Mesodermal cell (in vitro differentiated cells): ENCODE measurements around the gene CAMK2D. TPM values are rescaled to one million over a fixed set of nuclear protein-coding genes. Genes with fewer than 3 reads are reported as not detected.
"Not testable (repeated sequence)": the region's sequence is repeated elsewhere in the genome, so short reads cannot be mapped to it uniquely, and the experiment has no call there.

ENCODE experiments used
- H3K27ac ChIP-seq: 2 replicates; pipeline ENCODE4 v1.7.0; 2013; ENCODE audit warnings: mild to moderate bottlenecking, low read depth, low read length, moderate library complexity; ENCODE audit not compliant: severe bottlenecking
- H3K36me3 ChIP-seq: 2 replicates; pipeline ENCODE4 v1.7.1; 2013; ENCODE audit warnings: mild to moderate bottlenecking, low read length, moderate library complexity; ENCODE audit not compliant: control insufficient read depth, insufficient read depth
- H3K4me1 ChIP-seq: one replicate; pipeline ENCODE4 v1.7.1; 2013; ENCODE audit warnings: mild to moderate bottlenecking, low read length; ENCODE audit not compliant: insufficient read depth, control insufficient read depth, poor library complexity, severe bottlenecking
- H3K4me3 ChIP-seq: 2 replicates; pipeline ENCODE4 v1.7.0; 2013; ENCODE audit warnings: low read length, control low read depth, mild to moderate bottlenecking; ENCODE audit not compliant: insufficient read depth, poor library complexity, severe bottlenecking; ENCODE audit errors: extremely low read depth
- H3K9me3 ChIP-seq: 2 replicates; pipeline ENCODE4 v1.7.1; 2013; ENCODE audit warnings: mild to moderate bottlenecking, low read length, moderate library complexity; ENCODE audit not compliant: control insufficient read depth
- WGBS, 2 experiments: methylation state at CpG; one replicate each; pipeline ENCODE4 v1.1.5; 2013; ENCODE audit warnings: missing lambda C conversion rate in 2 of 2; ENCODE audit not compliant: insufficient coverage in 2 of 2; 5-methylcytosine and 5-hydroxymethylcytosine counted together
- polyA plus RNA-seq, 2 experiments: library from polyadenylated mRNA; stranded (reverse); fragments of 50-300 nt; gene quantifications; one replicate each; pipeline ENCODE4 v1.2.3, GENCODE V29; 2013

CAMK2D gene
- 45.2 TPM for polyA plus RNA-seq (2013, experiment 1 of 2)
- 44.2 TPM for polyA plus RNA-seq (2013, experiment 2 of 2)

DNA sequence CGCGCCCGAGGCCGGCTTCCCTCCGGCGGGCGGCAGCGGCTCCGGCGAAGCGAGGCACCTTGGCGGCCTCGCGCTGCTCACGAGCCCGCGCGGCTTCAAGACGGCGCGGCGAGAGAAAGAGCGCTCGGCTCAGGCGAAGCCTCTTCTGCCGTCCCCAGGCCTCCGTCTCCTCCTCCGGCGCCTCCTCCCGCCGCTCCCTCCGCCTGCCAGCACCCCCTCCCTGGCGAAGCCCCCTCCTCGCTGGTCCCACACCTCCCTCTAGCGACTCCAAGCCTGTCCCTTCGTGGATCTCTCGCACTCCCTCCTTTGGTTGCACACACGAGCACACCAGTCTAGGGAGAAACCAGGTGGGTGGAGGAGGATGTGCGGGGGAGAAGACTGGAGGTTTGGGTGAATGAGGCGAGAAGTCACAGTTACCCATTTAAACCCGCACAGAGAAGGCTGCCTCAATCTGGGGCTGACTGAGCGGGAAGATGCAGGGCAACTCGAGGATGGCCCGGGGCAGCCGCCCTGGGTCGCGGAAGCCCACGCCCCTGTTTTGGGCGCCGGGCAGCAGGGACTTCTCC, at the start of gene CAMK2D:
Gene CAMK2D, minus strand, starts transcription at position 119 of the 566 bp plus-strand sequence. CDS start 670 bp downstream, outside the sequence.
- Histone ChIP-seq H3K27ac (peak within 1 kb of the TSS; percentile 96), H3K4me3 (peak within 1 kb of the TSS; percentile 81), H3K4me1 (peaks cover 5% of the 10 kb centered on the region), H3K36me3 (no peaks in the 10 kb centered on the region), H3K9me3 (no peaks in the 10 kb centered on the region)
- WGBS, 2 experiments = 0 to 1% methylated on average over 39 to 41 of the region's 50 CpGs

DNA sequence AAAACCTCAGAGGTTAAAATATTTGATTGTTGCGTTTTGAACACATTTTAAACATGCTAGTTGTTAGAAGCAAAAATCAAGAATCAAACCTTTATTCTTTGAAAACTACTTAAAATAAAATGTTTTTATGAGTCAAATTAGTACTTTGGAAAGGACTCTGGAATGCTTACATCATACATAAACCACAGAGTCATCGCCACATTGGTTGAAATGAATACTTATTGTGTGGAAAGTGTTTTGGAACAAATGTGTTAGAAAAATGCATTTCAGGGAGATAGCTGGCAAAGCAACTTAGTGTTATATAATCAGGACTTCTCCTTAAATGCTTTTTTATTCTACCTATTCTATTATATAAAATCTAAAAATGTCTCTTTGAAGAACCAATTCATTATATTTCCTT, 49.4 kb upstream of the CAMK2D start:
- H3K36me3 ChIP-seq = no peaks in the 10 kb centered on the region
- no CpG with 5 or more reads among the region's 2 CpGs for WGBS, 2 experiments

DNA sequence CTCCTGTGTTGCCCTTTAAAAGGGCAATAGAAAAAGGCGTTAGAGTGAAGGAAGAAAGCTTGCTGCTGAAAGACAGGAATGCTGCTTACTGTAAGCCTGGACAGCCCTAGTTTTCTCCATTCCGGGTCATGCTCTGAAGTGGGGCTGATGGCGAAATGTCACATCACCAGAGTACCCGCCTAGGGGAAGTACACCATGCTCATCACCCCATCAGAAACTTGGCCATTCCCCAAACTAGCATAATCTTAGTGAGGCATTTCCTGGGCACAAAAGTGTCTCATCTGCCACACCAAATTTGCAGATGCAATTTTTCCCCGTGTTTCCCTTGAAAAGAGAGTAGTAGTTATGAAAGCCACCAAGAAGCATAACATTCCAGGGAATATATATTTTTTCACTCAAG, 47.8 kb upstream of the CAMK2D start:
- Histone ChIP-seq H3K36me3 (no peaks in the 10 kb centered on the region), H3K9me3 (no peaks in the 10 kb centered on the region), H3K4me1 (no peaks in the 10 kb centered on the region), H3K27ac (no peak overlapping the region), H3K4me3 (no peak overlapping the region)
- WGBS, 2 experiments = 85 to 87% methylated on average over 3 of the region's 5 CpGs

More for the DNA sequence above, 49.4 kb upstream of the CAMK2D start:
- Histone ChIP-seq H3K4me1 (no peaks in the 10 kb centered on the region), H3K4me3 (no peak overlapping the region), H3K9me3 (no peaks in the 10 kb centered on the region), H3K27ac (no peak overlapping the region)

DNA sequence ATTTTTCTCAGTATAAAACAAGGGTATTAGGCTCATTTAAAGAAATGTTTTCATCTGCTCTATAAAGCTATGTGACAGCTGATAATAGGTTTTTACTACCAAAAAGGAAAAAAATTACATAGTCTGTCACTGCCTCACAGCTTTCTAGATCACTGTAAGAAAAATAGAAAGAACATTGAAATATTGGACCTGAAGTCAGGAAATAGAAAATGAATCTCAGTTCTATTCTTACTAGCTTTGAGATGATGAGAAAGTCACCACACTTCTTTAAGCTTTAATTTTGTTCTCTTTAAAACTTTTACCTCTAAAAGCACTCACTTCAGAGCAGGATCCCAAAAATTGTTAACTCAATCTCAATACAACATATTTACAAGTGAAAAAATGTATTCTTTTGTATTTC, 45.3 kb upstream of the CAMK2D start:
- Histone ChIP-seq H3K4me1 (no peaks in the 10 kb centered on the region), H3K27ac (no peak overlapping the region), H3K9me3 (no peaks in the 10 kb centered on the region), H3K36me3 (no peaks in the 10 kb centered on the region), H3K4me3 (no peak overlapping the region)

DNA sequence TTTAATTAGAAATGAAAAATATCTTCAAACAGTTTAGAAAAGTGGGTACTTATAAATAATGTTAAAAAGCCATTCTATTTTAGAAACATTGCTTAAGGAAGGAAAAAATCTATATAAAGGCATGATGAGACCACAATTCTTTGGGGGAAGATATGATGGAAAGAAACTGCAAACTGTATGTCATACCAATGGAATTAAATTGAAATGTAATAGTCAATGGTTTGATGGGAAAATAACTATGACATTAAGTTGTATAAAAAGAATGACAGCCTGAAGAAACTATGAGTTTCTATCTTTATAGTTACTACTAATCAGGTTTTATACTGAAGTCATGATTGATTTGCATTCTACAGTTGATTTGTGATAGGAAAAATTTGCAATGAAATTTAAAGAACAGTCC, 40.3 kb upstream of the CAMK2D start:
- H3K27ac ChIP-seq = no peak overlapping the region
- H3K36me3 ChIP-seq = no peaks in the 10 kb centered on the region
- H3K4me1 ChIP-seq = no peaks in the 10 kb centered on the region
- no peak overlapping the region for H3K4me3 ChIP-seq
- H3K9me3 ChIP-seq = no peaks in the 10 kb centered on the region

DNA sequence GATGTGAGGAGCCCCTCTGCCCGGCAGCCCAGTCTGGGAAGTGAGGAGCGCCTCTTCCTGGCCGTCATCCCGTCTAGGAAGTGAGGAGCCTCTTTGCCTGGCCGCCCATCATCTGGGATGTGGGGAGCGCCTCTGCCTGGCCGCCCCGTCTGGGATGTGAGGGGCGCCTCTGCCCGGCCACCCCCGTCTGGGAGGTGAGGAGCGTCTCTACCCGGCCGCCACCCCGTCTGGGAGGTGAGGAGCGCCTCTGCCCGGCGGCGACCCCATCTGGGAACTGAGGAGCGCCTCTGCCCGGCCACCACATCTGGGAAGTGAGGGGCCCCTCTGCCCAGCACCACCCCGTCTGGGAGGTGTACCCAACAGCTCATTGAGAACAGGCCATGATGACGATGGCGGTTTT, 34.8 kb upstream of the CAMK2D start:
- not testable (repeated sequence) for H3K4me1 ChIP-seq, H3K27ac ChIP-seq, H3K9me3 ChIP-seq, H3K4me3 ChIP-seq, H3K36me3 ChIP-seq
- WGBS, 2 experiments = 76 to 89% methylated on average over 5 to 20 of the region's 24 CpGs

DNA sequence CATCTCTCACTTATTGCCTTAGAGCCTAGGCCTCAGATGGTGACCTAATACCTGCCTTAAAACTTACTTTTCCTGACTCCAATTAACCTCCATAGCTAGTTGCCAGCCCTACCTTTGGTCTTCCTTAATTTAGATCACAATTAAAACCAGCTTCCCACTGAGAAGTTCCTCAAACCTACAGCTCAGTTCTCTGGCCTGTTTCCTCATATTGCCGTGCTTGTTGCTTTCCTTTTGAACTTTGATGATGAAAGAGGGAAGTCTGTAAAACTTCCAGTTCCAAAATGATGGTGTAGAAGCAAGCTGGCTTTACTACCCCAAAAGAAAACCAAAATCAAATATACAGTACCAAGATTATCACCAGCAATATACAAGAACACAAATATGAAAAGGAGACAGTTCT, 28.9 kb upstream of the CAMK2D start:
- Histone ChIP-seq H3K27ac (no peak overlapping the region), H3K9me3 (peaks cover 6% of the 10 kb centered on the region), H3K4me1 (no peaks in the 10 kb centered on the region), H3K36me3 (no peaks in the 10 kb centered on the region), H3K4me3 (no peak overlapping the region)
- WGBS, 2 experiments = no CpG with 5 or more reads among the region's 1 CpG

DNA sequence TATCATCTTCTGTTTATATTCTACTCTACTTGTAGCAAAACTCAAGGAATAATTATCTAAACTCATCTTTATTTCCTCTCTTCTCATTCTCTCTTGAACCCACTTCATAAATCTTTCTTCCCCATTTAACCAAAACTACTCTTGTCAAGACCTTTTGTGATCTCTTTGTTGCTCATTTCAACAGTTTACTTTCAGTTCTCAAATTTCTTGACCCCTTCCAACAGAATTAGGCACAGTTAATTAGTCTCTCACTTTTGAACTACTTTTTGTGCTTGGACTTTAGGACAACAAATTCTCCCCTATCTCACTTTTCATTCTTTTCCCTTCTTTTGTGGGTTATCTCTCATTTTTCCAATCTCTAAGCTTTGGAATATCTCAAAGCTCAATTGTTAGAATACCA, 27.4 kb upstream of the CAMK2D start:
- Histone ChIP-seq H3K4me3 (no peak overlapping the region), H3K36me3 (no peaks in the 10 kb centered on the region), H3K4me1 (no peaks in the 10 kb centered on the region), H3K27ac (no peak overlapping the region), H3K9me3 (peaks cover 6% of the 10 kb centered on the region)

DNA sequence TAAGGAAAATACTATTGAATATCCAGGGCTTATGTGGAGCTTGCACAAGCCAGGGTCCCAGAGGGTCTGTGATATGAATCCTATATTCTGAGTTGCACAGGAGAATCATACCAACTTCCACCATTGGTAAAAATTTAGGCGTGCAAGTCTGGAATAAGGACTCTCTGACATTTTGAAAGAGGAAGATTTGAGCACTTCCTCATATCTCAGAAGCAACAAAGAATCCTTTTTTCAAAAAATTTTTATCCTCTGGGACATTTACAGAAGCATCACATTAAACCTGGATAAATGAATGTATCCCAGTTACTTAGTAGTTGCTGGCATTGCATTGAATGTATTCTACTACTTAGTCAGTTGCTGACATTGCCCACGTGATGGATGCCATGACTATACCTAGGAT, 24.2 kb upstream of the CAMK2D start:
- no peaks in the 10 kb centered on the region for H3K4me1 ChIP-seq
- no peaks in the 10 kb centered on the region for H3K36me3 ChIP-seq
- no peak overlapping the region for H3K27ac ChIP-seq
- H3K4me3 ChIP-seq = no peak overlapping the region
- WGBS, 2 experiments = 40 to 57% methylated on average over 1 of the region's 2 CpGs
- no peaks in the 10 kb centered on the region for H3K9me3 ChIP-seq

DNA sequence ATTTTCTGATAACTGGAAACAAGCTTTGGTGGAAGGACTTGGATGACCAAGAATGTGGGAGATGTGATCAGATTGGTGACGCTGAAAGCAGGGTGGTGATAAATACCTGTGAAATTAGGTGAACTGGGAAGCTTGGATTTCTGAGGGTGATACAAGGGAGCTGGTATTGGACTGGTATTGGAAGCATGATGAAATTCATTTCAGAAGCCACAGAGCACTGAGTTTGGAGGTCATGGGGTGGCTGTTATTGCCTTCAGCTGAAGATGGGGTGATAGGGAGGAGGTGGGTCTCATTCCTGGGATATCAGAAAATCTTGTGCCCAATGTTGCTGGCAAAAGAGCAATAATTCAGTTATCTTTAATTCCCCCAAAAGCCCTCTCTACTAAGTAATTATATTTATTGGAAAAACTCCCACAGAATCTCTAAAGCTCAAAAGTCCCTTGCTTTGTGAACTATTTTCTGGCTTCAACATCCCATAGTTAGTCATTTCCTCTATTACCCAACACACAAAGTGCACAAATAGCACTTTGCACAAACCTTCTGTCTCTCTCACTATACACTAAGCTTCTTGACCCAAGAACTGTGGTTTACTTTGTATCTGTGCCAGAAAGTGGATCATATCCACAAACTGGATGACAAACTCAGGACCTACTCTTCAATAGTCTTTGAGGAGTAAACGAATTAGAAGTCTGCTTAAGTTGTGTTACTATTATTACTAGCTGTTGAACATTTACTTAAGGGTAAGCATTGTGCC, 23.1 kb upstream of the CAMK2D start:
- H3K4me3 ChIP-seq = no peak overlapping the region
- WGBS, 2 experiments = 95 to 100% methylated on average over 1 of the region's 2 CpGs
- H3K27ac ChIP-seq = no peak overlapping the region

DNA sequence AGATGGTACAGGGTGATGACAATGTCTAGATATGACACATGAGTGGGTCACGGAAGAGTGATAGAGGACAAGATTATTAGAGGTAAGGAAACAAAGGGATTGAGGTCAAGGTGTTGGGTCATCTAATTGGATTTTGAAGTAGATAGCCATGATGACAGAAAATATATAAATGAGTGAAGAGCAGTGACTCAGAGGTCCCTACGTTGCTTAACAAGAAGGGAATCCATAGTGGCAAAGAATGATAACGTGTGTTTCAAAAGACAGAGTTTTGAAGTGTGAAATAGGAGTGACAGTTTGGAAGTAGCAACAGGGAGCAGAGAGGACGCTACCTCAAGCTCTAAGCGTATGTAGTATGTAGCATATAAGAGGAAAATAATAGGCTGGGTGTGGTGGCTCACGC, 22.2 kb upstream of the CAMK2D start:
- H3K4me1 ChIP-seq = no peaks in the 10 kb centered on the region
- H3K4me3 ChIP-seq = no peak overlapping the region
- no peaks in the 10 kb centered on the region for H3K36me3 ChIP-seq
- 72 to 82% methylated on average over 4 to 5 of the region's 6 CpGs for WGBS, 2 experiments
- H3K27ac ChIP-seq = no peak overlapping the region
- H3K9me3 ChIP-seq = no peaks in the 10 kb centered on the region

More for the DNA sequence above, 23.1 kb upstream of the CAMK2D start:
- H3K4me1 ChIP-seq = no peaks in the 10 kb centered on the region
- no peaks in the 10 kb centered on the region for H3K9me3 ChIP-seq
- H3K36me3 ChIP-seq = no peaks in the 10 kb centered on the region
